Measurements from ENCODE around the gene PLEKHA8. TPM values are rescaled to one million over a fixed set of nuclear protein-coding genes. Genes with fewer than 3 reads are reported as not detected.

Gene PLEKHA8
- total RNA-seq, 1 donor from 2014 or later, result 62.7 TPM

GRCh38 chr7:30086529-30086928 lies 58.3 kb downstream of the PLEKHA8 start:
- Histone ChIP-seq H3K4me2 (no peak overlapping the region), H3F3A (ENCODE audit: low read depth) (no peaks in the 10 kb centered on the region), H3K4me3 (no peak overlapping the region), H3K27ac (no peak overlapping the region), H2AFZ (replicated peaks) (no peak overlapping the region), H3K36me3 (peaks cover 7% of the 10 kb centered on the region), H3K27me3 (no peaks in the 10 kb centered on the region), H3K9ac (no peak overlapping the region), H3K4me1 (no peaks in the 10 kb centered on the region), H4K20me1 (ENCODE audit: low read depth) (no peaks in the 10 kb centered on the region), H3K9me3 (ENCODE audit: low read depth) (no peaks in the 10 kb centered on the region), H3K79me2 (ENCODE audit: low read depth) (no peaks in the 10 kb centered on the region)
- TF ChIP-seq EZH2phosphoT487 (IDR thresholded peaks at IDR 0.05), result no peak
- no peak for TF ChIP-seq CTCF (IDR thresholded peaks at IDR 0.05)
- no peak for TF ChIP-seq EZH2 (IDR thresholded peaks at IDR 0.05)
- Mint-ChIP-seq H3K36me3 (peaks cover 24% of the 10 kb centered on the region), H3K9me3 (no peaks in the 10 kb centered on the region), H3K4me3 (no peak overlapping the region), H3K27ac (no peak overlapping the region), H3K27me3 (ENCODE audit: insufficient read depth, low read depth) (no peaks in the 10 kb centered on the region), H3K4me1 (no peaks in the 10 kb centered on the region)
- DNase-seq (ENCODE audit: low spot score), result no peak

GRCh38 chr7:30087371-30087770 lies 59.2 kb downstream of the PLEKHA8 start:
- Histone ChIP-seq H3F3A (ENCODE audit: low read depth) (no peaks in the 10 kb centered on the region), H3K4me3 (no peak overlapping the region), H3K9me3 (ENCODE audit: low read depth) (no peaks in the 10 kb centered on the region), H3K27ac (no peak overlapping the region), H3K36me3 (peaks cover 7% of the 10 kb centered on the region), H3K9ac (no peak overlapping the region), H4K20me1 (ENCODE audit: low read depth) (no peaks in the 10 kb centered on the region), H3K4me1 (no peaks in the 10 kb centered on the region), H3K79me2 (ENCODE audit: low read depth) (no peaks in the 10 kb centered on the region), H3K27me3 (no peaks in the 10 kb centered on the region), H3K4me2 (no peak overlapping the region), H2AFZ (replicated peaks) (no peak overlapping the region)
- Mint-ChIP-seq H3K9me3 (no peaks in the 10 kb centered on the region), H3K36me3 (peaks cover 20% of the 10 kb centered on the region), H3K4me1 (no peaks in the 10 kb centered on the region), H3K4me3 (no peak overlapping the region), H3K27ac (no peak overlapping the region), H3K27me3 (ENCODE audit: insufficient read depth, low read depth) (no peaks in the 10 kb centered on the region)
- TF ChIP-seq EZH2 (IDR thresholded peaks at IDR 0.05), result no peak
- no peak for TF ChIP-seq EZH2phosphoT487 (IDR thresholded peaks at IDR 0.05)
- TF ChIP-seq CTCF (IDR thresholded peaks at IDR 0.05), result no peak
- no peak for DNase-seq (ENCODE audit: low spot score)

- H3K79me2 ChIP-seq (ENCODE audit: low read depth), result no peaks in the 10 kb centered on the region
These were observed 60.1 kb downstream of the PLEKHA8 start for GRCh38 chr7:30088362-30088761.

More at GRCh38 chr7:30088362-30088761, 60.1 kb downstream of the PLEKHA8 start:
- TF ChIP-seq EZH2phosphoT487 (IDR thresholded peaks at IDR 0.05) (no peak), EZH2 (IDR thresholded peaks at IDR 0.05) (no peak), CTCF (IDR thresholded peaks at IDR 0.05) (no peak)
- Histone ChIP-seq H3K4me2 (no peak overlapping the region), H3K4me1 (no peaks in the 10 kb centered on the region), H3K27ac (no peak overlapping the region), H3F3A (ENCODE audit: low read depth) (no peaks in the 10 kb centered on the region), H4K20me1 (ENCODE audit: low read depth) (no peaks in the 10 kb centered on the region), H3K36me3 (peaks cover 7% of the 10 kb centered on the region), H2AFZ (replicated peaks) (no peak overlapping the region), H3K9ac (no peak overlapping the region), H3K4me3 (no peak overlapping the region), H3K27me3 (no peaks in the 10 kb centered on the region), H3K9me3 (ENCODE audit: low read depth) (no peaks in the 10 kb centered on the region)
- DNase-seq (ENCODE audit: low spot score), result no peak
- no peaks in the 10 kb centered on the region for H3K9me3 Mint-ChIP-seq
- peaks cover 20% of the 10 kb centered on the region for H3K36me3 Mint-ChIP-seq
- H3K27ac Mint-ChIP-seq, result no peak overlapping the region
- no peaks in the 10 kb centered on the region for H3K27me3 Mint-ChIP-seq (ENCODE audit: insufficient read depth, low read depth)
- no peaks in the 10 kb centered on the region for H3K4me1 Mint-ChIP-seq
- no peak overlapping the region for H3K4me3 Mint-ChIP-seq
